ENCODE measurements around the gene ILKAP.

Gene ILKAP

DNA sequence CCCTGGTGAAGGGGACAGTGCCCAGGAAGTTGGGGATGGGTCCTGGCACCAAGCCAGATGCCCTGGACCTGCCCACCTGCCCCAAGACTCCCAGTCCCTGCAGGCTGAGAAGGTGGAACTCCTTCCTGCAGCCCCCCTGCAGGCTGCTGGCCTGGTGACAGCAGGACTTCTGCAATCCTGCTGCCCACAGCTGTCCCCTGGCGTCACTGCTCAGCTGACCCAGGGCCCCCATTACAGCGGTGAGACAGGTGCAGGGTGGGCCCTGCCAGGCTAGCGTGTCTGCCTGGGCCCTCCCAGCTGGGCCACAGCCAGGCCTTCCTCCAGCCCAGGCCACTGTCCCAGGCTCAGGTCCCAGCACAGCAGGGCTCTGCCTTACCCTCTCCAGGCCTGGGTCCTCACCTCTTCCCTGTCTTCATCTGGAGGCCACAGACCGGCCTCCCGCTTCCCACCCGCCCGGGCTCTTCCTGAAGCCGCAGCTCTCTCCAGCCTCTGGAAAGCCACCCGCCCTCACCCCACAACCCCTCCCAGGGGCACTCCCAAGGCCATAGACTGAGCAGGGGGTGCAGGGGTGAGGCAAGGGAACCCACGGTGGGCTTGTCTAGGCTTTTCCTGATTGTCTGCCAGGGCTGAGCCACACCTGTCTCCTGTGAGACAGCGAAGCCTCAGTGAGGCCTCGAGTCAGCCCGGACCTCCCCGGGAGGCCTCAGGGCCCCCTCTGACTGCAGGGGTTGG, 53.5 kb downstream of the ILKAP start:
- DNase-seq: no peak

DNA sequence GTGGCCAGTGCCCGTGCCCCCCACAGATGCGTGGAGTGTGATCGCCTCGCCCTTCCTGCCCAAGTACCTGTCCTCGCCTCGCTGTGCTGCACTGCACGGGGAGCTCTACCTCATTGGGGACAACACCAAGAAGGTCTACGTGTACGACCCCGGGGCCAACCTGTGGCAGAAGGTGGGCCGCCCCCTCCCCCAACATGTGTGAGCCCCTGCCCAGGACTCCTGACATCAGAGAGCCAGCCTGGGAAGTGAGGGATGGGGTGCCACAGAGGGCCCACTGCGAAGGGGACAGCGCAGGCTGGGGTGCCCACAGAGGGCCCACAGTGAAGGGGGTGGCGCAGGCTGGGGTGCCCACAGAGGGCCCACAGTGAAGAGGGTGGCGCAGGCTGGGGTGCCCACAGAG, 54.5 kb downstream of the ILKAP start:
- DNase-seq: no peak

DNA sequence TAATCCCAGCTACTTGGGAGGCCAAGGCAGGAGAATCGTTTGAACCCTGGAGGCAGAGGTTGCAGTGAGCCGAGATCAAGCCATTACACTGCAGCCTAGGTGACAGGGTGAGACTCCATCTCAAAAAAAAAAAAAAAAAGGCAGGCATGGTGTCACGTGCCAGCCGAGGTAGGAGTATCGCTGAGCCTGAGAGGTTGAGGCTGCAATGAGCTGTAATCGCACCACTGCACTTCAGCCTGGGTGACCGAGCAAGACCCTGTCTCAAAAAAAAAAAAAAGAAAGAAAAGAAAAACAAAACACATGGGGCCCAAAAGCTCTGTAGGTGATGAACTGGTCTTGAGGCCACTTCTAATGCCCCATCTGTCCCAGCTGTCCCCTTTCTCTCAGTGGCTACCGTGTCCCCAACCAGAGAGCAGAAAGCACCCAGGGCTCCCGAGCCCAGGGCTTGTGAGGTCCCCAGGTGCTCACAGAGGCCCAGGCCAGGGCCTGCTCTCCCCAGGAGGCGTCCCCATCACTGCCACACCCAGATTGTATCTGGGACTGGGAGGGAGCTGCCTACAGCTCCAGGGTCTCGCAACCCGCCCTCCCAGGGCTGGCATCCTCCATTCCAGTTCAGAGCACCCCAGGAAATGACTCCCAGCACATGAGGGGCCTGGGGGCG, 56.5 kb downstream of the ILKAP start:
- no peak for DNase-seq

DNA sequence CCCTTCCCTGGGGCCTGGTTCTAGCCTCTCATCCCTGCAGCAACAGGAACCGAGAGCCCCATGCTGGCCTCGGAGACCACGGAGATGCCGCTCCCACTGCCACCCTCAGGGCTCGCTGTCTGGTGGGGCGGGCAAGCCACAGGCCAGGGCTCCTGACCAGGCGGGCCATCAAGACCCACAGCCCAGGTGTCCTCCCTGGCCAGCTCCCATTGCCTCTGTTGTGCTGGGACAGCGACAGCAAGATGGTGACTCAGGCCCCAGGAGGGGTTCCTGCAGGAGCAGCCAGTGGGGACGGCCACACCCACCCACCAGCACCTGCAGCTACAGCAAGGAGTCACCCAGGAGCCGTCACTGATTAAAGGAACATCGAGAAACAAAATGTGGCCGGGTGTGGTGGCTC, 57.6 kb downstream of the ILKAP start:
- no peak for DNase-seq

DNA sequence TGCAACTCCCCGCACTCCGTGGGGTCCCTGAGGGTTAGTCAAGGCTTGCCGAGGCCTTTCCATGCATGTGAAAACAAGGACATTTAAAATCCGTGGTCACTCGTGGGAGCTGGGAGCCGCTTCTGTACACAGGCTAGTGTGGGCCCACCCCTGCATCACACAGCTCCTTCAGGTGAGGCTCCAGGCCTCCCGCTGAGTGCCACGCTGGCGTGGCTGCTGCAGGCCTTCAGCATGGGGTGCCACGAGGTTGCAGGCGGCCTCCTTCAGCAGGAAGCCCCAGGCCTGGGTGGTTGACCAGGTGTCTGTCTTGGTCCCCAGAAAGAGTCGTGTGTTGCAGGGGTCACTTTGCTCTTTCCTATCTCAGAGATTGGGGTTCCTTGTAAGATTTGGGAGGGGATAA, 58.4 kb downstream of the ILKAP start:
- DNase-seq: no peak

DNA sequence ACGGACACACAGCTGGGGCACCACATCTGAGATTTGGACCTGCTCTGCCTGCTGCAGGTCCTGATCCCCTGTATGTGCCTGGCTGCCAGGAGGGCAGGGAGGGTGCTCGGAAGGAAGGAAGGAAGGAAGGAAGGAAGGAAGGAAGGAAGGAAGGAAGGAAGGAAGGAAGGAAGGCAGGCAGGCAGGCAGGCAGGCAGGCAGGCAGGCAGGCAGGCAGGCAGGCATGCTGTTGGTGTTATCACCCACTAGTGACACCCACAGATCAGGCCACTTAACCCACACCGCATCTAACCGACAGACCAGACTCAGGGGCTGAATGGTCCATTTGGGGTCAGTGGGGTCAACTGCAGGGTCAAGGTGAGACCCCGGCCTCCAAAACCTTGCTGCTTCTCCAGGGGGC, 59.2 kb downstream of the ILKAP start:
- no peak for DNase-seq

DNA sequence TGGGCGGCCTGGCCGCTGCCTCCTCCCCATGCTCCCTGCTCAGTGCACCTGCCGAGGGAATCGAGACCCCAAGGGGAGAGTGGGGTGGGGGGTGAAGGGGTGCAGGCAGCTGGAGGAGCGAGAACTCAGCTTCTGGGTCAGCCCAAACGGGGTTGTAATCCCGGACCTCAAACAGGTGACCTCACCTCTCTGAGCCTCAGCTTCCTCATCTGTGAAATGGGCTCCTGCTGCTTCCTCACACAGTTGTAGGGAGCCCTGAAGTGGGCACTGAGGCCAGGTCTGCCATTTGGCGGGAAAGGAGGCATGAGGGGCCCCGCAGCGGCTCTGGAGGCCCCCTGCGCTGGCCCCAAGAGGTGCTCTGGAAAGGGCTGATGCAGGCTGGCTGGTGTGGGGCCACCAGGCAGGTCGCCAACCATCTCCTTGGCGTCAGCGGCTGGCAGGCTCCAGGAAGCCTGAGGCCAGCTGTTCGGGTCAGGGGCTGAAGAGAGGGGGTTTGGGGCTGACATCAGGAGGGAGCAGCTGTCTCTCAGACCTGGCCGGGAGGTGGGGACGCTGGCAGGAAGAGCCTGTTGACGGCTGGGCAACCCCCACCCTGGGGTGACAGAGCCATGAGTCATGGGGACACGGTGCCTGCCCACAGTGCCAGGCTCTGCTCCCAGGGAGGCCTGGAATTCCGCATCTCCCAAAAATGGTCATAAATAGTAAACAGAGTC, 60.1 kb downstream of the ILKAP start:
- no peak for DNase-seq

DNA sequence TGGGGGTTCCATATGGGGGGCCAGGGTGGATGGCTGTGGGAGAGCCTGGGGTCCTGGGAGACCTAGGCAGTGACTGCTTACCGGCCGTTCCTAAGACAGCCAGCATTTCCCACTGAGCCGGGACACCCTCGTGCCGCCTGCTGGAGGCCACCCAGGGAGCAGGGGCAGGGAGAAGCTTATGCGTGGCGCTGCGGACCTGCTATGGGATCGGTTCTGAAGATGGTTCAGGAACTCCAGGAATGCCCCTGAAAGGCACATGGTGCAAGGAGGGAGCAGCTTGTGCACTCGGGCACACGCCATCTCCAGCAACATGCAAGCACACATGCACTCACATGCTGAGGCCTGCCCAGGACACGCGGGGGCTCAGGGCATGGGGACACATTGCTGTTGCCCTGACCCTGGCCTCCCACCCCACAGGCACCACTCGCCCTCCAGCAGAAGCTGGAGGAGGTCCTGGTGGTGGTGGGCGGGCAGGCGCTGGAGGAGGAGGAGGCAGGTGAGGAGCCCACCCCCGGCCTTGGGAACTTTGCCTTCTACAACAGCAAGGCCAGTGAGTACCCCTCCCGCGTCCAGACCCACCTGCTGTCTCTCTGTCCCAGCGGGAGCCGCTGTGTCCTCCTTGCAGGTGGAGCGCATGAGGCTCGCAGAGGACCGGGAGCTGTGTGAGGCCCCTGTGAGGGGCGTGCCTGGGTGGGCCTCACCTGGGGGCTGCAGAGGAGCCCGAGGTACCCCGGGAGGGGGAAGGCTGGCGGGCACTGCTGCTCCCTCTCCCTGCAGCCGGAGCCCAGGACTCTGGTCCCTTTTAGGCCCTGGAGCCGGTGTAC, 60.9 kb downstream of the ILKAP start:
- no peak for DNase-seq

DNA sequence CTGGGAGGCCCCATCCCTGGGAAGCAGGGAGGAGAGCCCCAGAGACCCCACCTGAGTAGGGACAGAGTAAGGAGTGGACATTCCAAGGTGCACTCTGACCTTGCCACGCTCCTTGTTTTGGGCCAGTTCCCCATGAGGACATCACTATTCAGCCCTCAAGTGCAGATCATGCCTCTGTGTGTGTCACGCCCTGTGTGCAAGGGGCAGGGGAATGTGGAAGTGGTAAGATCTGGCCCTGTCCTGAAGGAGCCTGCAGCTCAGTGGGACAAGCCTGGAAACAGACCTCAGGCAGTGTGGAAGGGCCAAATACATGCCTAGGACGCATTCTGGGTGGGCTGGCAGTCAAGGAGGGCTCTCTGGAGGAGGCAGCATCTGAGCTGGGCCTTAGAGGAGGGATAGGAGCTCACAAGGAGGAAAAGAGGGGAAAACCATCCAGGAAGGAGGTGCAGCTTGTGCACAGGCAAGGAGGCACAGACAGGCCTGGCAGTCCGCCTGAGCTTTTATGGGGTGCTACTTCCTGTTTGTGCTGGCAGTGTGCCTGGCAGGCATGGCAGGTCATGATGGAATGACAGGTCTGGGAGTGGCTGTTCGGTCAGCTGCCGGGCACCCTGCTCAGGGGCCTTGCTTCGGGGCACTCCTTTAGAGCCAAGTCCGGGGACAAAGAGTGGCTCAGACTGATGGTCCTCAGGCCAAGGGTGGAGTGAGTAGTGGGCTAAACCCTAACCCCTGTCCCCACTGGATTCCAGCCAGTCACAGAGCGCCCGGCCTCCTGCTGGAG, 61.8 kb downstream of the ILKAP start:
- DNase-seq: no peak

DNA sequence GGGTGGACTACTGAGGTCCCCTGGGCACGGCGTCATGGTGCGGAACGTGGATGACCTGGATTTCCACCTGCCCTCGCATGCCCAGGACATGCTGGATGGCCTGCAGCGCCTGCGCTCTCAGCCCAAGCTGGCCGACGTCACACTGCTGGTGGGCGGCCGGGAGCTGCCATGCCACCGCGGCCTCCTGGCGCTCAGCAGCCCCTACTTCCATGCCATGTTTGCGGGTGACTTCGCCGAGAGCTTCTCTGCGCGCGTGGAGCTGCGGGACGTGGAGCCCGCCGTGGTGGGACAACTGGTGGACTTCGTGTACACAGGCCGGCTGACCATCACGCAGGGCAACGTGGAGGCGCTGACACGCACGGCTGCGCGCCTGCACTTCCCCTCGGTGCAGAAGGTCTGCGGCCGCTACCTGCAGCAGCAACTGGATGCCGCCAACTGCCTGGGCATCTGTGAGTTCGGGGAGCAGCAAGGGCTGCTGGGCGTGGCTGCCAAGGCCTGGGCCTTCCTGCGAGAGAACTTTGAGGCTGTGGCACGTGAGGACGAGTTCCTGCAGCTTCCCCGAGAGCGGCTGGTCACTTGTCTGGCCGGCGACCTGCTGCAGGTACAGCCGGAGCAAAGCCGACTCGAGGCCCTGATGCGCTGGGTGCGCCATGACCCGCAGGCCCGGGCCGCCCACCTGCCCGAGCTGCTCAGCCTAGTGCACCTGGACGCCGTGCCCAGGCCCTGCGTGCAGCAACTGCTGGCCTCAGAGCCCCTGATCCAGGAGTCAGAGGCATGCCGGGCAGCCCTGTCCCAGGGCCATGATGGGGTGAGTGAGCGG, 62.6 kb downstream of the ILKAP start:
- DNase-seq: no peak

DNA sequence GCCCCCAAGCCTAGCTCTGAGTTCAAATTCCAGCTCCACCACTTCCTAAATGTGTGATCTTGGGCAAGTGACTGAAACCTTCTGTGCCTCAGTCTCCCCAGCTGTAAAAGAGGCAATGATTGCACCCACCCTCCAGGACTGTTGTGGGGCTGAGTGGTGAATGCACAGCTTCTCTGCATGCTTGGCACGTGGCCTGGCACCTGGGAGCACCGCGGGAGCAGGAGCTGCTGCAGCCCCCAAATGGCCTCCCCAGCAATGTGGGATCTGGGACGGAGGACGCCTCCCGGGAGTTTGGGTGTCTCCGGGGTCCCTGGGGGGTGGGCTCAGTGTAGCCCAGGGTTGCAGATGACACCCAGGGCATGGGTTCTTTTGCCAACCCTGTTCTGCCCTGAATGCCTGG, 63.5 kb downstream of the ILKAP start:
- no peak for DNase-seq

DNA sequence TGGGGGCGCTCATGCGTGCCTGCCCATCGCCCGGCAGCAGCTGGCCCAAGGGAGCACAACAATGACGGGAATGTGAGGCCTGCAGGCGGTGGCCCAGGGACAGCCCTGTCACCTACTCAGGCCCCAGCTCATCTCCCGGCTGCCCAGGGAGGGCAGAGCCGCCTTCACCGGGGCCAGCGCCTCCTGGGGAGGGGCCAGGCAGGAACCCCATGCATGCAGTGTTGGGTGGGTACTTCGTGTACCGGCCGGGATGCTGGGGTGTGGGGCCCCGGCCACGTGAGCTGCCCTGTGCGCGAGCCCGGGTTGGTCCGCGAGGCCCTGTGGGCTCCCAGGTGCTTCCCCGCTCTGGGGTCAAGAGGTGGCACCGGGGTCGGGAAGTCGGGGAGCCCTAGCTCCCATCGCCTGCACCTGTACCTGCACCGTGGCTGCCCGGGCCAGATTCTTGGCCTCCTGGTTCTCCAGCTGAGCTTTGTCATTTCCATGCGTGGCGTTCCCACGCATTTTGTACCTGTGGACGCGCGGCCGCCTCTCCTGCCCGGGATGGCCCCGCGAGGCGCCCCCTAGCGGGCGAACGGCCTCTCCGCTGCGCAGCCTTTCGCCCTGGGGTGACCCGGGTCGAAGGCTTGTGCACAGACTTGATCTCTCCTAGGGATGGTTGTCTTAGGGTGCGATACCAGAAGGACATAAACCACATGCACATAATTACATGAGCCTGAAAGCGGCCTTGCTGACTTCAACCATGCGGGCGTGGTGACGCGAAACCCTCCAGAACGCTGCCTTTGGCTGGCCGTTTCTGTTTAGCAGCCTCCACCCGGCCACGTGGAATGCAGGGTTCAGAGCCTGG, 64.1 kb downstream of the ILKAP start:
- DNase-seq: no peak

DNA sequence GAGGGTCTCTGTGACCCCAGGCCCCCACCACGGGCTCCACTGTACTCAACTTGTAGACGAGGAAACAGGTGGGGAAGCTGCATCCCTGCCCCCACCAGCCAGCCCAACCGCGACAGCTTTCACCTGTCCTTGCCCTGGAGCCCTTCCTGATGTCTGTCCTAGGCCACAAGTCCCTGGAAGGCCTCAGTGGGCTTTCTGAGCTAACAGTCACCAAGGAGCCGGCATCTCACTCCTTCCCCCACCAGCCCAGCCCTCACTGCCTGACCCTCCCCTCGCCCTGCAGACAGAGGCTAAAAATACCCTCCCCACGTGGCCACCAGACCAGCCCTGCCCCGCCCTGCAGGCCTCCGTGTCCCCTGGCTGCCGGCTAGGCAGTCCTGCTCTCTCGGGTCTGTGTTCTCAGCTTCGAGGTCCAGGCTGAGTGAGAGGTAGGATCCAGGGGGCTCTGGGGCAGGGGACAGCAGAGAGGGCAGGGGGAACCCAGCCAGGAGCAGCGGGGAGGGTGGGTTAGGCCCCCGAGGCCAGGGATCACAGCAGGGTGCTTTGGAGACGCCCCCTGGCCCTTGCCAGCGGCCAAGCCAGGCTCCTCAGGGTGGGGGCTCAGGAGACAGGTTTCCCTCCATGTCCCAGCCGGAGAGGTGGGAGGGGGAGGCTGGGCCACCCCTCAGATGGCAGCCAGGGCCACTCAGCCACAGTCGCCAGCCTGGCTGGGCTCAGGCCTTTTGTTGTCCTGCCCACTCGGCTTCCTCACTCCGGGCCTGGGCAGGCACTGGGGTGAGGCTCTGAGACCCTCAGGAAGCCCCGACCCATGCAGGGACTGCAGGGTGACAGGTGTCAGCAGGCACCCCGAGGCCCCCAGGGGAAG, 64.9 kb downstream of the ILKAP start, which contains the start of gene KLHL30:
Gene KLHL30, plus strand, starts transcription at position 338 of the 865 bp plus-strand sequence. CDS start 2,087 bp downstream, outside the sequence.
- DNase-seq: no peak

DNA sequence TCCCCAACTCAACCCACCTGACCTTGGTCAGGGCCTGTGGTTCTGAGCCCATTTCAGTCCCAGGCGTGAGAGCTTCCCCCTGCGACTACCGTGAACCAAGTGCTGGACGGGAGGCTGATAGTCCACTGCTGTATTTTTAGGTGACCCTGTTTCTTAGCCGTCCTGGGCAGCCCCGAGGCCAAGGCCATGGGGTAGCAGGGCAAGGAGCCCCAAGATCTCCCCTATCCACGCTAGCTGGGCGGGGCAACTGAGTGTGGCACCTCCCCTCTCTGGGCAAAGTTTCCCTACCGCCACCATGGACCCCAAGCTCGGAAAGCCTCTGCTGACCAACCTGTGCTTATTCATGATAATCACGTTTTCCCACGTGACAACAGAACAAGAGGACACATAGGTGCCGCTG, 65.6 kb downstream of the ILKAP start:
- DNase-seq: no peak

DNA sequence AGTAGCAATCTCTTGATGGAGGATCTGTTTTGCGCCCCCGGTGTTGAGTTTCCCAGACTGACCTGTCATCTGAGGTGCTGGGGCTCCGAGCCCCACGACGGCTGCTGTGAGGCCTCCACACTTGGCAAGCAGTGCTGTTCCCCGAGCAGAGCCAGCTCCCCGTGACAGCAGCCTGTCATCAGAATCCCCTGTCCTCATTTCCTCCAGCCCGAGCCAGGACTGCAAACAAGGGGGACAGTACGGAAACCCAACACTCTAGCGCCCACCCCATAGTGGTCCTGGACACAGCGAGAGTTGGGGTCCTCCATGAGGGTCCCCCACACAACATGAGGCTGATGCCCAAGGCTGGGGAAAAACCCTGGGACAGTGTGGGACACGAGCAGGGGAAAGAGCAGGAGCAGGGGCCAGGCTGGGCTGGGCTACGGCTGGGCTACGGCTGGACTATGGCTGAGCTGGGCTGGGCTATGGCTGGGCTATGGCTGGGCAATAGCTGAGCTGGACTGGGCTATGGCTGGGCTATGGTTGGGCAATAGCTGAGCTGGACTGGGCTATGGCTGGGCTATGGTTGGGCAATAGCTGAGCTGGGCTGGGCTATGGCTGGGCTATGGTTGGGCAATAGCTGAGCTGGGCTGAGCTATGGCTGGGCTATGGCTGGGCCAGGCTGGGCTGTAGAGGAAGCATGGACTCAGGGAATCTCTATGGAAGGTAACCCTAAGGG, 66.5 kb downstream of the ILKAP start:
- DNase-seq: no peak

DNA sequence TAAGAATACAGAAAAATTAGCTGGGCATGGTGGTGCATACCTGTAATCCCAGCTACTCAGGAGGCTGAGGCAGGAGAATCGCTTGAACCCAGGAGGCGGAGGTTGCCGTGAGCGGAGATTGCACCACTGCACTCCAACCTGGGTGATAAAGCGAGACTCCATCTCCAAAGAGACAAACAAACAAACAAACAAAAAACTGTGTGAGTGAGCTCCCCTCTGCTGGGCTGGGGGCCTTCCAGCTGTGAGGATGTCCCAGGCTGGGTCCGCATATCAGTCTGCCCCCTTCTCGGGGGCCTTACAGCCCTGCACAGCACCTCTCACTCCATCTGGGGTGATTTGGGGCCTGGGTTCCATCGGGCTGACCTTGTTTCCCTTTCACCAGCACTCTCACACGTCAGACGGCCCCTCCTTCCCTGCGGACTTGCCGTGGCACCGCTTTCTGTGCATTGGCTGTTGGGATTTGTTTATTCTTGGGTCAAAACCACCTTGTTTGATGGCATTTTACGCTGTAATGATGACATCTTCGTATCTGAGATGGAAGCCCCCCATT, 67.8 kb downstream of the ILKAP start:
- no peak for DNase-seq

DNA sequence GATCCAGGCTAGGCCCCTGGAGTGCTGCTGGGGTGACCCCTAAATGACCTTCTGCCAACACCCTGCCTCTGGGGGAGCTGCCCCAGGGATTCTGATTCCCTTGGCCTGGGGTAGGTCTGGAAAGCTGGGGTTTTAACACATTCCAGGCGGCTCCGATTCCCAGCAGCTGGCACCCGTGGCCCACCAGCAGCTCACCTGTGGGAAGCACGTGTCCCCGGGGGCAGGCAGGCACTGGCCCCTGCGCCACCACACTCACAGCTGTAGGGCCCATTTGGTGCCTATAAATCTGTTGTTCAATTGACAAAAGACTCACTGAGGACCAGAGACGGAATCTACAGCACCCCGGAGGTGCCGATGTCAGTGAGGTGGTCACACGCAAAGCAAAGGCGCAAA, 69.1 kb downstream of the ILKAP start:
- DNase-seq: no peak

Data from activated CD4-positive, alpha-beta T cell treated with anti-CD3 and anti-CD28 coated beads, Interleukin-2, amount 50 U/mL, for 4 hours (primary cell).